Measurements from ENCODE around the gene CELF3. TPM values are rescaled to one million over a fixed set of nuclear protein-coding genes. Genes with fewer than 3 reads are reported as not detected.

The CELF3 gene
- total and polyA plus RNA-seq, 2 of the 4 experiments (the other 2 are of a cell fraction), result not detected

- ChIA-PET CTCF (no interaction called here), POLR2A (ENCODE audit: unreplicated experiment) (no interaction called here)
- Histone ChIP-seq H3K9ac (ENCODE audit: low read depth, low read length) (no peak overlapping the region), H3K4me1 (ENCODE audit: control insufficient read depth, insufficient read depth, low read length) (peaks cover 2% of the 10 kb centered on the region; the same call in 1 of the 2 replicates), H4K8ac (ENCODE audit: low read depth in 2 of 2, low read length in 2 of 2) (no peak overlapping the region), H3K18ac (ENCODE audit: low read depth, low read length) (no peak overlapping the region), H2AK9ac (replicated peaks; ENCODE audit: low read depth, low read length, poor library complexity) (no peak overlapping the region), H3K79me1 (ENCODE audit: low read depth in 1 of 2, low read length in 2 of 2) (no peaks in the 10 kb centered on the region), H3K4me2 (ENCODE audit: low read depth, low read length) (no peak overlapping the region), H2AK5ac (ENCODE audit: low read depth, low read length) (no peak overlapping the region), H3K9me1 (ENCODE audit: insufficient read depth, low read length) (no peaks in the 10 kb centered on the region), H2BK20ac (ENCODE audit: low read depth, low read length) (no peak overlapping the region), H3K14ac (replicated peaks; ENCODE audit: low read depth, low read length) (no peak overlapping the region), H3K27me3 (ENCODE audit: control insufficient read depth, insufficient read depth, low read length) (peaks cover 86% of the 10 kb centered on the region), H2BK5ac (ENCODE audit: low read depth, low read length, poor library complexity, severe bottlenecking) (no peak overlapping the region), H3K4me3 (ENCODE audit: insufficient read depth, low read depth, low read length) (no peak overlapping the region), H4K20me1 (ENCODE audit: insufficient read depth, low read length) (no peaks in the 10 kb centered on the region; the same call in 1 of the 2 replicates), H3K27ac (ENCODE audit: insufficient read depth, low read length) (no peak overlapping the region), H3K4ac (ENCODE audit: low read depth, low read length) (no peak overlapping the region), H2AFZ (replicated peaks; ENCODE audit: low read length, poor library complexity) (no peak overlapping the region), H4K91ac (ENCODE audit: insufficient read depth, low read depth, low read length) (no peak overlapping the region), H3K23ac (ENCODE audit: low read depth, low read length) (no peak overlapping the region), H3K9me3 (ENCODE audit: control insufficient read depth, insufficient read depth, low read length) (no peaks in the 10 kb centered on the region), H3K36me3 (ENCODE audit: control insufficient read depth, insufficient read depth, low read length) (no peaks in the 10 kb centered on the region), H4K5ac (ENCODE audit: low read depth, low read length) (no peak overlapping the region), H2BK15ac (ENCODE audit: low read depth, low read length) (no peak overlapping the region), H3K56ac (ENCODE audit: extremely low read depth, insufficient read depth, low read length) (no peak overlapping the region), H2BK120ac (ENCODE audit: low read depth, low read length) (no peak overlapping the region)
- no peak for ATAC-seq (ENCODE audit: low read depth)
- BruUV-seq (replicated peaks), result no TSS peak
- TF ChIP-seq ELK1 (IDR thresholded peaks at IDR 0.05; ENCODE audit: borderline replicate concordance, low read depth, low read length), result no peak
- TF ChIP-seq MAZ (IDR thresholded peaks at IDR 0.05; ENCODE audit: borderline replicate concordance, low read depth, low read length), result no peak
- TF ChIP-seq BHLHE40 (IDR thresholded peaks at IDR 0.05; ENCODE audit: low read depth, low read length), result no peak
- TF ChIP-seq CHD1 (IDR thresholded peaks at IDR 0.05; ENCODE audit: low read depth, low read length), result no peak
- TF ChIP-seq SMC3 (IDR thresholded peaks at IDR 0.05; ENCODE audit: low read depth, low read length), result no peak
- no peak for TF ChIP-seq FOS (IDR thresholded peaks at IDR 0.05; ENCODE audit: low read depth, low read length)
- TF ChIP-seq RCOR1 (IDR thresholded peaks at IDR 0.05; ENCODE audit: insufficient replicate concordance, low read length), result no peak
- no peak for TF ChIP-seq MAFK (IDR thresholded peaks at IDR 0.05; ENCODE audit: low read depth, low read length)
- no peak for TF ChIP-seq CTCF (conservative IDR thresholded peaks at IDR 0.05; ENCODE audit: low read depth, low read length)
- no peak for TF ChIP-seq USF2 (IDR thresholded peaks at IDR 0.05; ENCODE audit: low read depth, low read length)
- TF ChIP-seq RFX5 (IDR thresholded peaks at IDR 0.05; ENCODE audit: low read depth, low read length), result no peak
- TF ChIP-seq POLR2A (IDR thresholded peaks at IDR 0.05; ENCODE audit: low read depth, low read length), result no peak
- no peak for TF ChIP-seq RAD21 (IDR thresholded peaks at IDR 0.05; ENCODE audit: low read length)
- no peak for TF ChIP-seq CEBPB (IDR thresholded peaks at IDR 0.05; ENCODE audit: low read depth, low read length)
- no peak for TF ChIP-seq MXI1 (IDR thresholded peaks at IDR 0.05; ENCODE audit: borderline replicate concordance, low read depth, low read length)
- TF ChIP-seq NFE2L2 (IDR thresholded peaks at IDR 0.05; ENCODE audit: low read depth, low read length), result no peak
- dilution Hi-C loops (cut with HindIII; ENCODE audit: low sequenced_read_pairs, unreplicated experiment) (no loop called here), intact Hi-C loops (cut with micrococcal nuclease) (loop anchor here (2.0 kb wide), 1 partner anchor 23 kb away; no protein-coding TSS in a partner anchor), in situ Hi-C loops (cut with MboI; ENCODE audit: low sequenced_read_pairs) (no loop called here)
- DNase-seq, result no peak
- 9% methylated on average over 4 of the region's 17 CpGs; no CpG with 5 or more reads in 1 of the 2 experiments for WGBS, 2 experiments (ENCODE audit: extremely low coverage in 2 of 2, insufficient read length in 1 of 2)
Measured at GRCh38 chr1:151715726-151716404, 738 bp downstream of the CELF3 start.
